Measurements from ENCODE around the gene SLBP. TPM values are rescaled to one million over a fixed set of nuclear protein-coding genes. Genes with fewer than 3 reads are reported as not detected.
A peak's percentile ranks its signal among the peaks of the same experiment; 100 is the strongest.

Gene SLBP
- total RNA-seq, 2 donors from 2014 or later: 73.0 to 110 TPM

GRCh38 chr4:1721003-1721665, 9.0 kb upstream of the SLBP start, which contains the start of the genes TACC3 and TMEM129:
Gene TACC3 (plus strand): TSS chr4:1721521. CDS start chr4:1723422, 1,901 bp downstream.
Gene TMEM129 (minus strand): TSS chr4:1721323. CDS start chr4:1720837, 486 bp downstream.
- DNase-seq (ENCODE audit: low spot score in 2 of 2) (peak; percentile 91), ATAC-seq (peak; percentile 77 to 85)
- H3K36me3 Mint-ChIP-seq: peaks cover 32 to 46% of the 10 kb centered on the region in 2 donors
- H3K27ac Mint-ChIP-seq: peak within 1 kb of the TSS; percentile 94 to 99
- no peaks in the 10 kb centered on the region for H3K9me3 Mint-ChIP-seq

GRCh38 chr4:1720163-1720983, 8.3 kb upstream of the SLBP start:
- DNase-seq (ENCODE audit: low spot score in 2 of 2) (peak in 1 of 2 donors; percentile 57), ATAC-seq (peak; percentile 14 to 18)
- H3K27ac Mint-ChIP-seq: peak overlapping the region; percentile 94 to 97
- no peaks in the 10 kb centered on the region for H3K9me3 Mint-ChIP-seq
- H3K36me3 Mint-ChIP-seq: peaks cover 28 to 42% of the 10 kb centered on the region in 2 donors

DNA sequence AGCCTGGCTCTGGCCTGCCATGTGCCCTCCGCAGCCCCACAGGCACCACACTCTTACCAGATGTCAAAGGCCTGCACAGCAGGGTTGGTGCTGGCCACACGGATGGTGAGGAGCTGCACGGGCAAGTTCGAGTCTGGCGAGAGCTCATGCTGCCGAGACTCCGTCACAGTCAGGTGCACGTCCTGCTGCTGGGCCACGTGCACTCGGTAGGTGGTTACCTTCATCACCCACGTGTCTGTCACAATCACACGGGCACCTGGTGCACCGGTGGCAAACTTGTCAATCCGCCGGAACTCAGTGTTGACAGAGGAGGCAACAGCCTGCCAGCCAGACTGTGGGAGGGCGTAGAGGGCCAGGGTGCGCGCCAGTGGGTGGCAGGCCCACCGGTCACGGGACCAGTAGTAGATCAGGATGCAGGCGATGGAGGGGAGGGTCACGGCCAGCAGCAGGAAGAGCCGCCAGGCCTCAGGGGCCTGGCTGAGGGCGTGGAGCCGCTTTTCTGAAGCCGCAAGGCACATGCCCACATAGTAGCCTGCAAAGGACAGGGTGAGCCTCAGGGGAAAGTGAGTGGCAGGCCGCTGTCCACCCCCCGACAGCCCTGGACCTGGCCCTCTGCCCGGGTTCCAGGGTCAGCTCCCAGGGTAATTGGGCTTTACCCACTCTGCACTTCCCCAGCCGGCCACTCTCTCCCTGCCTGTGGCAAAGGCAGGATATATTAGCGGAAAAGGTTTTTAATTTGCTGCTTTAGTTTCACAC, 6.2 kb upstream of the SLBP start:
- no peak for DNase-seq (ENCODE audit: low spot score in 2 of 2)
- peaks cover 35 to 38% of the 10 kb centered on the region in 2 donors for H3K36me3 Mint-ChIP-seq
- no peak for ATAC-seq

GRCh38 chr4:1717129-1718094, 5.3 kb upstream of the SLBP start:
- no peaks in the 10 kb centered on the region for H3K9me3 Mint-ChIP-seq
- peaks cover 32 to 36% of the 10 kb centered on the region in 2 donors for H3K36me3 Mint-ChIP-seq
- ATAC-seq (no peak), DNase-seq (ENCODE audit: low spot score in 2 of 2) (peak in 1 of 2 donors; percentile 52)
- peak overlapping the region in 1 of 2 donors; percentile 36 for H3K27ac Mint-ChIP-seq

More for the DNA sequence above, 6.2 kb upstream of the SLBP start:
- H3K27ac Mint-ChIP-seq: peak overlapping the region; percentile 36 to 72
- no peaks in the 10 kb centered on the region for H3K9me3 Mint-ChIP-seq

DNA sequence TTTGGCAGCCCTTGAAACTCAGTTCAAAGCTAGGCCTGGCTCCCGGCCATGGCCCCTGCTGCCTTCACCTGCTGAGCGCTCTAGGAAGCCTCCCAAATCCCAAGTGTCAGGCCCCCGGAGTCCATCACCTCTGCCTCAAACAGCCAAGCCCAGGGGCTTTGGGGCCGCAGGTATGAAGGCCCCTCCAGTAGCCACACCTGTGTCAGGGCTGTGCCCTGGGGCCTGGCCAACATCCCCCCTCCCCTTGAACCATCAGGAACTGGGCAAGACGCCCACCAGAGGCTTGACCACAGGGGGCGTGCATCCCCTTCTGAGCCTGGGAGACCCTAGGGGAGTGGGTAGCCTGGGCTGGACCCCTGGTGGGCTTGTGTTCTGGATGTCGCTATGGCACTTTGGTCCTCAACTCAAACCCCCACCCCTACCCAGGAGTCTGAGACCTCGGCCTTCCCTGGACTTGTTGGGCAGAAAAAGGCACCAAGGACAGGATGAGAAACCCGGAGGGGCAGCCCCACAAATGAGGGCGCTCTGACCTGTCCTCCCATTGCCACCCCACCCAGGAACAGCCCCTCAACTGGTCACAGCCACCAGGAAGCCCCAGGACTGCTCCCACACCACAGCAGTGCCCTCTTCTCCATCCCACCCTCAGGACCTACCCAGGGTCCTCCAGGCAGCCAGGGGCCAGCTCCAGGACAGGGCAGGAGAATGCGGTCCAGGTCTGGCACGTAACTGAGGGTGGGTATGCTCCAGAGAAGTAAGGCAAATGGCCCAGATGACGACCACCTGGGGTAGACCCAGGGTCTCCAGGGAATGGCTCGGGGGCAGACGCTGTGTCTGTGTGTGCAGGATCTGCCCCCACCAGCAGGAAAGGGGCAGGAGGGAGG, 4.2 kb upstream of the SLBP start:
- no peak for DNase-seq (ENCODE audit: low spot score in 2 of 2)
- H3K36me3 Mint-ChIP-seq: peaks cover 29 to 32% of the 10 kb centered on the region in 2 donors
- ATAC-seq: no peak
- H3K27ac Mint-ChIP-seq: peak overlapping the region; percentile 41 to 79
- H3K9me3 Mint-ChIP-seq: no peaks in the 10 kb centered on the region

- no peaks in the 10 kb centered on the region for H3K9me3 Mint-ChIP-seq
- peak overlapping the region; percentile 74 to 86 for H3K27ac Mint-ChIP-seq
- no peak for ATAC-seq
- H3K36me3 Mint-ChIP-seq: peaks cover 38 to 44% of the 10 kb centered on the region in 2 donors
- peak in 1 of 2 donors; percentile 52 for DNase-seq (ENCODE audit: low spot score in 2 of 2)
Measured at GRCh38 chr4:1715002-1715758, 3.1 kb upstream of the SLBP start.

GRCh38 chr4:1714303-1715001, 2.3 kb upstream of the SLBP start:
- Mint-ChIP-seq H3K9me3 (no peaks in the 10 kb centered on the region), H3K36me3 (peaks cover 46 to 50% of the 10 kb centered on the region in 2 donors), H3K27ac (peak overlapping the region; percentile 86 to 92)
- ATAC-seq (no peak), DNase-seq (ENCODE audit: low spot score in 2 of 2) (no peak)

DNA sequence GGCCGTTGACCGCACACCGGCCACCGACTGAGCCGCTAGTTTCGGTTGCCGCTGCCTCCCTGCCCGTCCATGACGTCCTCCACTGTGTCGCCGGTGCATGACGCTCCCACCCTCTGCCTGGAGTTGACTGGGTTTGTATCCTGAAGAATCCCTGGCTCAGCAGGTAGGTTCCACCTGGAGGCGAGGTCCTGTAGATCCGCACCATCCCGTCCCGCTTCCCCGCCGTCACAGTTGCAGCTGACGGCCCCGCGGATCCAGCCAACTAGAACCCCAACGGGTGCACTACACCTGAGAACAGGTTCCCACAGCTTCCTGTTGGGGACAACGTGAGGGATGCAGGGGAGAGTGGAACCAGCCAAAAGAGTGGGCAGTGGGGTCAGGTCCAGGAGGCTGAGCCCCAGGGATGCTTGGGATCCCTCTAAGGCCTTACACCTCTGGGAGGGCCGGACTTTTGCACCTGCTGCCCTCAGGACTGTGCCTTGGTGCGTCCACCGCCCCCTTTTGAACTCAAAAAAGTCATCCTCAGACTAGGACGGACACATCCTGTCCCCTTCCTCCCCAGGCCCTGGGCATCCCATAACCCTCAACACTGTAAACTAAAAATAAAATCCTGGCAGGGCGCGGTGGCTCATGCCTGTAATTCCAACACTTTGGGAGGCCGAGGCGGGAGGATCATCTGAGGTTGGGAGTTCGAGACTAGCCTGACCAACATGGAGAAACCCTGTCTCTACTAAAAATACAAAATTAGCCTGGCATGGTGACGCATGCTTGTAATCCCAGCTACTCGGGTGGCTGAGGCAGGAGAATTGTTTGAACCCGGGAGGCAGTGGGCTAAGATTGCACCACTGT, 1.1 kb upstream of the SLBP start:
- ATAC-seq (peak; percentile 12 to 42), DNase-seq (ENCODE audit: low spot score in 2 of 2) (no peak)
- Mint-ChIP-seq H3K27ac (peak overlapping the region; percentile 92 to 99), H3K9me3 (no peaks in the 10 kb centered on the region), H3K36me3 (peaks cover 50% of the 10 kb centered on the region in 2 donors)

DNA sequence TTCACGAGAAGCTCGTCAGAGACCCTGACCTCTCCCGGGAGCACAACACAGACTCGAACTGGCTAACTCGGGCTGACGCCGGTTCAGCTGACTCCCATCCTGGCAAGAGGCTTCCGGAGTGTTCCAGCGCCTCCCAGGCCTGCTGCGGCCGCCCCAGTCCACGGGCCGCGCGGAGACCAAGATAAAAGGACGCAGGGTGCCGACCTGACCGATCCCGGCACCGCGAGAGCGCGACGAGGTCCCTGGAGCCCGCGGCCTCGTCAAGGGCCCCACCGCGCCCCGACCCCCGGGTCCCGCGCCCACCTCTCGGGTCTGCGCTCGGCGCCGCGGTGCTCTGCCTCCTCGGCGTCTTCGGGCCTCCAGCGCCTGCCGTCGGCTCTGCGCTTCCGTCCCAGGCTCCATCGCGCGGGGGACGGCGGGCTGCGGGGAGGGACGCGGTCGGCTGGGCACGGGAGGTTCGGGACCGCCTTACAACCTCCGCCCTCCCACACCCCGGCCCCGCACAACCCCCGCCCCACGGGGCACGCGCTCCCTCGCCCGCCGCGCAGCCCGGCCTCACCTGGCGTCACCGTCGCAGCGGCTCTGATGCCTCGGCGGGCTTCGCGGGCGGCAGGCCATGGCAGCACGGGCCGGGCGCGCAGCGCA, 426 bp downstream of the SLBP start:
- Mint-ChIP-seq H3K36me3 (peaks cover 50 to 52% of the 10 kb centered on the region in 2 donors), H3K9me3 (no peaks in the 10 kb centered on the region), H3K27ac (peak overlapping the region; percentile 90 to 98)
- ATAC-seq: peak; percentile 2 to 19
- peak; percentile 45 to 67 for DNase-seq (ENCODE audit: low spot score in 2 of 2)

DNA sequence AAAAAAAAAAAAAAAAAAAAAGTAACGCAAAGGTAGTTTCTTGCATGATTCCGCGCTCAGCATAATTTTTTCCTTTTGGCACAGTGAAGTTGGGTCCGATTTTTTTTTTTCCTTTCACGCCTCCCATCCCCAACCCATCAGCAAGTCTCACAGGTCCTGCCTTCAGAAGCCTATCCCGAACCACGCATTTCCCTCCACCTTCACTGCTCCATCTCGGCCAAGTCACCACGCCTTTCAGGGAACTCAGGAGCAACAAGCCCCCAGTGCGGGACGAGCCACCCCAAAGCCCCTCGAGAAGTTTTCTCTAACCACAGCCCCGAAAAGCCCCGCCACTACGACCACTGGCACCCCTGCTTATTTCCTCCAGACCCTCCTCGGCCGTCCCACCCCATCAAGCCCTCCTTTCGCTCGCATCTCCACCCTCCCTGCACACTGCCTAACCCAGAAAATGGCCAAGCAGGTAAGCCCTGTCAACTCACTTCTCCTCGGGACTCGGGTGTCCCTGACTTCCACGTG, 1.0 kb downstream of the SLBP start:
- Mint-ChIP-seq H3K9me3 (no peaks in the 10 kb centered on the region), H3K27ac (peak overlapping the region; percentile 90 to 98), H3K36me3 (peaks cover 50 to 52% of the 10 kb centered on the region in 2 donors)
- peak in 1 of 2 donors; percentile 57 for DNase-seq (ENCODE audit: low spot score in 2 of 2)
- ATAC-seq: no peak

GRCh38 chr4:1708581-1708980, 3.5 kb downstream of the SLBP start:
- Mint-ChIP-seq H3K27ac (peak overlapping the region in 1 of 2 donors; percentile 37), H3K9me3 (no peaks in the 10 kb centered on the region), H3K36me3 (peaks cover 32 to 51% of the 10 kb centered on the region in 2 donors)
- ATAC-seq (no peak), DNase-seq (ENCODE audit: low spot score in 2 of 2) (no peak)

- ATAC-seq (no peak), DNase-seq (ENCODE audit: low spot score in 2 of 2) (peak in 1 of 2 donors; percentile 25)
- Mint-ChIP-seq H3K36me3 (peaks cover 24 to 38% of the 10 kb centered on the region in 2 donors), H3K27ac (peak overlapping the region in 1 of 2 donors; percentile 65), H3K9me3 (no peaks in the 10 kb centered on the region)
Measured at GRCh38 chr4:1706358-1706757, 5.8 kb downstream of the SLBP start.
